Naive thymus-derived CD4-positive, alpha-beta T cell (primary cell): ENCODE data around the gene LSR. TPM values are rescaled to one million over a fixed set of nuclear protein-coding genes. Genes with fewer than 3 reads are reported as not detected.
A peak's percentile ranks its signal among the peaks of the same experiment; 100 is the strongest.

Experiments
- ATAC-seq: fragments of 150-1000 bp; cut with Tn5 transposase; 2 replicates; pipeline ENCODE4 v1.10.0; 2021; ENCODE audit warnings: mild to moderate bottlenecking, moderate library complexity
- CTCF ChIA-PET: fragments of 350-600 bp; sonication (Branson Sonifier 250); formaldehyde crosslinking; loops from one replicate; lab custom pipeline; 2021; ENCODE audit warnings: antibody characterized with exemption; lab: Charles Lee
- POLR2A ChIA-PET: fragments of 350-600 bp; sonication (Branson Sonifier 250); formaldehyde crosslinking; loops from one replicate; lab custom pipeline; 2021; ENCODE audit warnings: antibody characterized with exemption, inconsistent platforms; lab: Charles Lee
- DNase-seq, 9 donors: peaks; one replicate each; pipeline versions ENCODE4 v3.0.0 to v3.0.0-alpha.2; 2020 to 2022; ENCODE audit warnings: mixed read lengths in 1 of 9
- H3K27ac ChIP-seq: one replicate; pipeline ENCODE4 v1.7.0; 2013; ENCODE audit warnings: mild to moderate bottlenecking, low read depth, low read length, moderate library complexity
- H3K27me3 ChIP-seq, 2 donors: one replicate each; pipeline ENCODE4 v1.7.0; 2013; ENCODE audit warnings: low read length in 2 of 2, mild to moderate bottlenecking in 2 of 2, moderate library complexity in 2 of 2; ENCODE audit not compliant: control insufficient read depth in 2 of 2, insufficient read depth in 2 of 2
- H3K36me3 ChIP-seq, 3 experiments: 1 replicate in 2 of 3; 2 replicates in 1 of 3; pipeline ENCODE4 v1.7.0; 2013; ENCODE audit warnings: low read length in 3 of 3, mild to moderate bottlenecking in 3 of 3, moderate library complexity in 1 of 3; ENCODE audit not compliant: insufficient read depth in 3 of 3, control insufficient read depth in 2 of 3
- H3K4me1 ChIP-seq, 2 donors: one replicate each; pipeline ENCODE4 v1.7.0; 2013; ENCODE audit warnings: low read length in 2 of 2, mild to moderate bottlenecking in 2 of 2, moderate library complexity in 1 of 2; ENCODE audit not compliant: control insufficient read depth in 2 of 2, insufficient read depth in 2 of 2
- H3K4me3 ChIP-seq: 2 replicates; pipeline ENCODE4 v1.7.0; 2013; ENCODE audit warnings: mild to moderate bottlenecking, low read length
- H3K9me3 ChIP-seq, 3 experiments: 1 replicate in 2 of 3; 2 replicates in 1 of 3; pipeline ENCODE4 v1.7.0; 2013; ENCODE audit warnings: low read length in 3 of 3; ENCODE audit not compliant: control insufficient read depth in 2 of 3
- H3K27ac Mint-ChIP-seq, 9 donors: one replicate each; pipeline ENCODE4 v1.8.0; 2020 to 2022; ENCODE audit warnings: mixed read lengths in 9 of 9, mild to moderate bottlenecking in 8 of 9, moderate library complexity in 5 of 9, inconsistent platforms in 2 of 9
- H3K27me3 Mint-ChIP-seq, 5 donors: one replicate each; pipeline ENCODE4 v1.8.0; 2021 to 2022; ENCODE audit warnings: mixed read lengths in 5 of 5, mild to moderate bottlenecking in 1 of 5
- H3K36me3 Mint-ChIP-seq, 5 donors: one replicate each; pipeline ENCODE4 v1.8.0; 2020 to 2022; ENCODE audit warnings: mixed read lengths in 5 of 5, mild to moderate bottlenecking in 3 of 5, inconsistent platforms in 1 of 5
- H3K4me1 Mint-ChIP-seq, 7 donors: one replicate each; pipeline ENCODE4 v1.8.0; 2020 to 2022; ENCODE audit warnings: mixed read lengths in 7 of 7, mild to moderate bottlenecking in 3 of 7, inconsistent platforms in 1 of 7
- H3K4me3 Mint-ChIP-seq, 10 donors: one replicate each; pipeline ENCODE4 v1.8.0; 2020 to 2022; ENCODE audit warnings: mild to moderate bottlenecking in 10 of 10, mixed read lengths in 10 of 10, moderate library complexity in 6 of 10, inconsistent platforms in 2 of 10
- H3K9me3 Mint-ChIP-seq, 11 donors: one replicate each; pipeline ENCODE4 v1.8.0; 2020 to 2022; ENCODE audit warnings: mixed read lengths in 11 of 11, mild to moderate bottlenecking in 4 of 11, inconsistent platforms in 1 of 11, moderate library complexity in 1 of 11
- intact Hi-C, 2 donors: fragments of 100-400 bp; cut with micrococcal nuclease; formaldehyde crosslinking; loops; one replicate each; pipeline ENCODE4 v1.15.1; 2023
- polyA plus RNA-seq, 2 donors: library from polyadenylated mRNA; unstranded; fragments of 300-500 nt; fragmentation: Illumina TruSeq; gene quantifications; one replicate each; pipeline ENCODE4 v1.2.3, GENCODE V29; 2021
- total RNA-seq, 6 experiments: library from RNA in 5 of 6; stranded (reverse) in 5 of 6; gene quantifications; 1 replicate in 5 of 6; 2 replicates in 1 of 6; pipeline ENCODE4 v1.2.3 and lab custom pipeline; 2021 to 2026

LSR gene
- total and polyA plus RNA-seq, 7 experiments from 2014 or later, result 4.6 to 59.3 (median 25.1) TPM

- H3K9me3 Mint-ChIP-seq, result no peaks in the 10 kb centered on the region
- Histone ChIP-seq H3K36me3 (peaks cover 9 to 44% (median 10%) of the 10 kb centered on the region in 3 experiments), H3K9me3 (no peaks in the 10 kb centered on the region), H3K27ac (peak overlapping the region; percentile 66), H3K4me3 (peak overlapping the region; percentile 44), H3K27me3 (no peaks in the 10 kb centered on the region), H3K4me1 (peaks cover 6 to 17% of the 10 kb centered on the region in 2 donors)
- H3K27me3 Mint-ChIP-seq, result no peaks in the 10 kb centered on the region
- H3K4me3 Mint-ChIP-seq, result peak overlapping the region; percentile 64 to 93 (median 75)
- H3K27ac Mint-ChIP-seq, result peak overlapping the region; percentile 40 to 90 (median 74)
- peak; percentile 69 for ATAC-seq
- CTCF ChIA-PET, result interaction anchor here (0.9 to 1.5 kb wide), 2 partner anchors 29 to 226 kb away, joined by 3 read pairs; no protein-coding TSS in a partner anchor
- peaks cover 0 to 29% (median 20%) of the 10 kb centered on the region in 5 donors for H3K36me3 Mint-ChIP-seq
- DNase-seq, result peak; percentile 50 to 79 (median 66)
- POLR2A ChIA-PET, result interaction anchor here (0.7 to 7.3 kb wide), 9 partner anchors 12 to 126 kb away, joined by 3 to 40 read pairs (median 4); partner anchors contain the start of genes FXYD7 and HAMP
- intact Hi-C loops, result loop anchor here (1.0 to 10.0 kb wide), 9 partner anchors 63 to 473 kb away; partner anchors contain the start of genes FFAR1 (in 2 of the 2), COX6B1 (in 1 of the 2), ETV2 (in 1 of the 2) and IGFLR1 (in 1 of the 2)
- peaks cover 28 to 54% (median 45%) of the 10 kb centered on the region in 7 donors for H3K4me1 Mint-ChIP-seq
These were observed 20.8 kb downstream of the LSR start for GRCh38 chr19:35269438-35270117.

- Mint-ChIP-seq H3K4me1 (peaks cover 26 to 46% (median 37%) of the 10 kb centered on the region in 7 donors), H3K4me3 (peak overlapping the region; percentile 64 to 93 (median 72)), H3K36me3 (peaks cover 0 to 29% (median 20%) of the 10 kb centered on the region in 5 donors), H3K9me3 (no peaks in the 10 kb centered on the region), H3K27ac (peak overlapping the region; percentile 40 to 90 (median 65)), H3K27me3 (no peaks in the 10 kb centered on the region)
- ATAC-seq (no peak), DNase-seq (no peak)
- H3K4me1 ChIP-seq, result peaks cover 6 to 17% of the 10 kb centered on the region in 2 donors
- no peak overlapping the region for H3K4me3 ChIP-seq
- no peaks in the 10 kb centered on the region for H3K9me3 ChIP-seq
- peaks cover 9 to 50% (median 10%) of the 10 kb centered on the region in 3 experiments for H3K36me3 ChIP-seq
- POLR2A ChIA-PET, result interaction anchor here (0.7 to 1.0 kb wide), 2 partner anchors 10 to 14 kb away, joined by 3 read pairs; no protein-coding TSS in a partner anchor
- no peaks in the 10 kb centered on the region for H3K27me3 ChIP-seq
- CTCF ChIA-PET, result interaction anchor here (0.8 to 1.5 kb wide), 3 partner anchors 129 to 446 kb away, joined by 3 to 9 read pairs (median 3); no protein-coding TSS in a partner anchor
- H3K27ac ChIP-seq, result peak overlapping the region; percentile 66
- intact Hi-C loops, result no loop called here
These were observed 21.6 kb downstream of the LSR start for GRCh38 chr19:35270381-35270811.

- Mint-ChIP-seq H3K36me3 (peaks cover 0 to 33% (median 20%) of the 10 kb centered on the region in 5 donors), H3K4me3 (peak overlapping the region in 6 of 10 donors; percentile 11 to 93 (median 37)), H3K27me3 (no peaks in the 10 kb centered on the region), H3K9me3 (no peaks in the 10 kb centered on the region), H3K27ac (peak overlapping the region in 7 of 9 donors; percentile 21 to 74 (median 60)), H3K4me1 (peaks cover 25 to 40% (median 27%) of the 10 kb centered on the region in 7 donors)
- ChIA-PET POLR2A (no interaction called here), CTCF (no interaction called here)
- Histone ChIP-seq H3K4me1 (peaks cover 6 to 9% of the 10 kb centered on the region in 2 donors), H3K4me3 (no peak overlapping the region), H3K27me3 (no peaks in the 10 kb centered on the region), H3K9me3 (no peaks in the 10 kb centered on the region), H3K27ac (no peak overlapping the region), H3K36me3 (peaks cover 9 to 62% (median 12%) of the 10 kb centered on the region in 3 experiments)
- DNase-seq, result no peak
- intact Hi-C loops, result no loop called here
- ATAC-seq, result no peak
These were observed 22.7 kb downstream of the LSR start for GRCh38 chr19:35271546-35271945.

GRCh38 chr19:35272122-35272719 is 23.4 kb downstream of the LSR start:
- DNase-seq (no peak), ATAC-seq (no peak)
- ChIA-PET POLR2A (interaction anchor here (1.4 kb wide), 1 partner anchor 15 kb away, joined by 3 read pairs; no protein-coding TSS in a partner anchor), CTCF (no interaction called here)
- H3K27me3 ChIP-seq, result no peaks in the 10 kb centered on the region
- peaks cover 6% of the 10 kb centered on the region in 2 donors for H3K4me1 ChIP-seq
- Mint-ChIP-seq H3K27me3 (no peaks in the 10 kb centered on the region), H3K9me3 (no peaks in the 10 kb centered on the region), H3K4me1 (peaks cover 23 to 39% (median 27%) of the 10 kb centered on the region in 7 donors), H3K27ac (peak overlapping the region in 5 of 9 donors; percentile 32 to 65 (median 51)), H3K4me3 (peak overlapping the region in 4 of 10 donors; percentile 11 to 75 (median 38)), H3K36me3 (peaks cover 4 to 33% (median 20%) of the 10 kb centered on the region in 5 donors)
- H3K36me3 ChIP-seq, result peaks cover 9 to 69% (median 12%) of the 10 kb centered on the region in 3 experiments
- H3K27ac ChIP-seq, result no peak overlapping the region
- H3K9me3 ChIP-seq, result no peaks in the 10 kb centered on the region
- H3K4me3 ChIP-seq, result no peak overlapping the region
- intact Hi-C loops, result no loop called here

GRCh38 chr19:35272954-35273649 is 24.3 kb downstream of the LSR start:
- H3K4me1 ChIP-seq, result peaks cover 6% of the 10 kb centered on the region in 2 donors
- Mint-ChIP-seq H3K27ac (peak overlapping the region in 7 of 9 donors; percentile 2 to 73 (median 52)), H3K4me1 (peaks cover 19 to 35% (median 26%) of the 10 kb centered on the region in 7 donors), H3K4me3 (peak overlapping the region in 4 of 10 donors; percentile 30 to 84 (median 38)), H3K27me3 (no peaks in the 10 kb centered on the region), H3K9me3 (no peaks in the 10 kb centered on the region), H3K36me3 (peaks cover 4 to 33% (median 20%) of the 10 kb centered on the region in 5 donors)
- DNase-seq (no peak), ATAC-seq (no peak)
- intact Hi-C loops, result no loop called here
- POLR2A ChIA-PET, result interaction anchor here (0.9 to 1.4 kb wide), 2 partner anchors 16 to 130 kb away, joined by 3 to 4 read pairs; partner anchors contain the start of gene FXYD7
- H3K9me3 ChIP-seq, result no peaks in the 10 kb centered on the region
- peaks cover 9 to 76% (median 12%) of the 10 kb centered on the region in 3 experiments for H3K36me3 ChIP-seq
- CTCF ChIA-PET, result no interaction called here
- no peak overlapping the region for H3K4me3 ChIP-seq
- no peak overlapping the region for H3K27ac ChIP-seq
- no peaks in the 10 kb centered on the region for H3K27me3 ChIP-seq
